ENCODE results near the gene PATJ. TPM values are rescaled to one million over a fixed set of nuclear protein-coding genes. Genes with fewer than 3 reads are reported as not detected.

PATJ gene
- total and polyA plus RNA-seq, 2 experiments from 2014 or later: 20.0 to 44.8 TPM

- Histone ChIP-seq H3K27me3 (no peaks in the 10 kb centered on the region), H3K4me2 (no peak overlapping the region), H3K36me3 (replicated peaks; ENCODE audit: insufficient read depth, low read depth) (no peaks in the 10 kb centered on the region), H2AFZ (no peak overlapping the region), H3K9me2 (replicated peaks; ENCODE audit: insufficient read depth) (no peaks in the 10 kb centered on the region), H3K27ac (no peak overlapping the region), H3K9me3 (ENCODE audit: low read depth) (no peaks in the 10 kb centered on the region), H4K20me1 (ENCODE audit: insufficient read depth, poor library complexity, severe bottlenecking) (no peaks in the 10 kb centered on the region), H3K4me3 (no peak overlapping the region), H3K79me2 (no peaks in the 10 kb centered on the region), H3K4me1 (ENCODE audit: insufficient read depth) (no peaks in the 10 kb centered on the region)
- WGBS (ENCODE audit: low lambda C conversion rate, missing lambda C conversion rate): 59% methylated on average over 9 of the region's 9 CpGs
- DNase-seq (ENCODE audit: low spot score): no peak
- TF ChIP-seq EZH2phosphoT487 (IDR thresholded peaks at IDR 0.05; ENCODE audit: low read depth, severe bottlenecking, unreplicated experiment) (no peak), CTCF (IDR thresholded peaks at IDR 0.05; ENCODE audit: poor library complexity) (no peak), EZH2 (IDR thresholded peaks at IDR 0.05; ENCODE audit: borderline replicate concordance) (no peak)
These were observed 209.7 kb downstream of the PATJ start for GRCh38 chr1:61951731-61952580.

GRCh38 chr1:61952675-61953074 lies 210.4 kb downstream of the PATJ start:
- TF ChIP-seq CTCF (IDR thresholded peaks at IDR 0.05; ENCODE audit: poor library complexity) (no peak), EZH2phosphoT487 (IDR thresholded peaks at IDR 0.05; ENCODE audit: low read depth, severe bottlenecking, unreplicated experiment) (no peak), EZH2 (IDR thresholded peaks at IDR 0.05; ENCODE audit: borderline replicate concordance) (no peak)
- WGBS (ENCODE audit: low lambda C conversion rate, missing lambda C conversion rate): 89% methylated on average over 1 of the region's 1 CpG
- Histone ChIP-seq H3K36me3 (replicated peaks; ENCODE audit: insufficient read depth, low read depth) (no peaks in the 10 kb centered on the region), H3K4me1 (ENCODE audit: insufficient read depth) (no peaks in the 10 kb centered on the region), H3K79me2 (no peaks in the 10 kb centered on the region), H3K27ac (no peak overlapping the region), H4K20me1 (ENCODE audit: insufficient read depth, poor library complexity, severe bottlenecking) (no peaks in the 10 kb centered on the region), H3K9me3 (ENCODE audit: low read depth) (no peaks in the 10 kb centered on the region), H3K4me3 (no peak overlapping the region), H3K27me3 (no peaks in the 10 kb centered on the region), H3K4me2 (no peak overlapping the region), H2AFZ (no peak overlapping the region), H3K9me2 (replicated peaks; ENCODE audit: insufficient read depth) (no peaks in the 10 kb centered on the region)
- DNase-seq (ENCODE audit: low spot score): no peak

- 98% methylated on average over 2 of the region's 2 CpGs for WGBS (ENCODE audit: low lambda C conversion rate, missing lambda C conversion rate)
- Histone ChIP-seq H3K9me3 (ENCODE audit: low read depth) (no peaks in the 10 kb centered on the region), H3K79me2 (no peaks in the 10 kb centered on the region), H4K20me1 (ENCODE audit: insufficient read depth, poor library complexity, severe bottlenecking) (no peaks in the 10 kb centered on the region), H3K27me3 (no peaks in the 10 kb centered on the region), H3K4me3 (no peak overlapping the region), H3K36me3 (replicated peaks; ENCODE audit: insufficient read depth, low read depth) (no peaks in the 10 kb centered on the region), H3K27ac (no peak overlapping the region), H3K4me2 (no peak overlapping the region), H3K9me2 (replicated peaks; ENCODE audit: insufficient read depth) (no peaks in the 10 kb centered on the region), H2AFZ (no peak overlapping the region), H3K4me1 (ENCODE audit: insufficient read depth) (no peaks in the 10 kb centered on the region)
- DNase-seq (ENCODE audit: low spot score): no peak
- TF ChIP-seq EZH2phosphoT487 (IDR thresholded peaks at IDR 0.05; ENCODE audit: low read depth, severe bottlenecking, unreplicated experiment): no peak
These were observed 211.0 kb downstream of the PATJ start for GRCh38 chr1:61953076-61953789.

- Histone ChIP-seq H4K20me1 (ENCODE audit: insufficient read depth, poor library complexity, severe bottlenecking) (no peaks in the 10 kb centered on the region), H3K79me2 (no peaks in the 10 kb centered on the region), H3K27ac (no peak overlapping the region), H3K4me3 (no peak overlapping the region), H3K9me2 (replicated peaks; ENCODE audit: insufficient read depth) (no peaks in the 10 kb centered on the region), H3K27me3 (no peaks in the 10 kb centered on the region), H3K36me3 (replicated peaks; ENCODE audit: insufficient read depth, low read depth) (no peaks in the 10 kb centered on the region), H3K4me1 (ENCODE audit: insufficient read depth) (no peaks in the 10 kb centered on the region), H3K4me2 (no peak overlapping the region), H2AFZ (no peak overlapping the region), H3K9me3 (ENCODE audit: low read depth) (no peaks in the 10 kb centered on the region)
- no peak for DNase-seq (ENCODE audit: low spot score)
- 94% methylated on average over 3 of the region's 3 CpGs for WGBS (ENCODE audit: low lambda C conversion rate, missing lambda C conversion rate)
- TF ChIP-seq EZH2 (IDR thresholded peaks at IDR 0.05; ENCODE audit: borderline replicate concordance): no peak
These were observed 211.5 kb downstream of the PATJ start for GRCh38 chr1:61953790-61954150.

All from hepatocyte (in vitro differentiated cells).